ENCODE data around the gene MON1A. TPM values are rescaled to one million over a fixed set of nuclear protein-coding genes. Genes with fewer than 3 reads are reported as not detected.

The MON1A gene
- total and polyA plus RNA-seq, 2 experiments from 2014 or later: 6.4 to 12.1 TPM

DNA sequence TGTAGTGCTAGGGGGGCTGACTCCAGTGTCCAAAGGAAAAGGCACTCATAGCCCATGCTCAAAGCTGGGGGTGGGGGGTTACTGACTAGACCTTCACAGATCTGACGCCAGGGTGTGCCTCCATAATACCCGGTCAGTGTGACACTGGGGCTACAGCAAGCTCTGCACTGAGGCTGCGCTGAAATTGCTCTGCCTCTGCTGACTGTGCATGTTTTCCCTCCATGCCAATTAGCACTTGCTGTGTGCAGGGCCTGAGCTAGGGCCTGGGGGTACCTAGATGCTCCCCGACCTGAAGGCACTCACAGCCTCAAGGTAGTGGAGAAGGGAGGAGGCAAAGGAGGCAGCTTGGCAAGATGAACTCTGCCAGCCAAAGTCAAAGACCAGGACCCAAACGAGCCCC, 65.1 kb downstream of the MON1A start:
- Histone ChIP-seq H3K27ac (ENCODE audit: low read depth) (no peak overlapping the region), H3K9me2 (ENCODE audit: insufficient read depth) (no peaks in the 10 kb centered on the region), H2AFZ (no peak overlapping the region), H3K79me2 (replicated peaks; ENCODE audit: insufficient read depth) (peaks cover 57% of the 10 kb centered on the region), H3K36me3 (ENCODE audit: insufficient read depth) (peaks cover 4% of the 10 kb centered on the region; the same call in 1 of the 2 replicates), H3K4me3 (no peak overlapping the region), H3K27me3 (ENCODE audit: insufficient read depth) (no peaks in the 10 kb centered on the region), H4K20me1 (replicated peaks; ENCODE audit: insufficient read depth) (peaks cover 5% of the 10 kb centered on the region; the same call in 1 of the 2 replicates), H3K4me2 (no peak overlapping the region), H3F3A (replicated peaks; ENCODE audit: low read depth) (0 out of 2 replicates have a peak, but pooled peaks cover 6% of the 10 kb centered on the region), H3K4me1 (ENCODE audit: insufficient read depth) (peaks cover 42% of the 10 kb centered on the region)
- TF ChIP-seq JUNB (IDR thresholded peaks at IDR 0.05; ENCODE audit: unreplicated experiment): no peak
- no peak for TF ChIP-seq STAT1 (IDR thresholded peaks at IDR 0.05; ENCODE audit: unreplicated experiment)
- TF ChIP-seq ETS1 (IDR thresholded peaks at IDR 0.05): no peak
- no peak for TF ChIP-seq EZH2phosphoT487 (IDR thresholded peaks at IDR 0.05; ENCODE audit: unreplicated experiment)
- Mint-ChIP-seq H3K4me1 (peaks cover 47% of the 10 kb centered on the region), H3K36me3 (ENCODE audit: low read depth) (peaks cover 14% of the 10 kb centered on the region), H3K4me3 (no peak overlapping the region; the same call in 2 of the 3 replicates), H3K9me3 (no peaks in the 10 kb centered on the region), H3K27me3 (ENCODE audit: insufficient read depth, low read depth, poor library complexity) (peaks cover 12% of the 10 kb centered on the region), H3K27ac (no peak overlapping the region)
- ATAC-seq: no peak
- DNase-seq (ENCODE audit: low spot score): no peak

DNA sequence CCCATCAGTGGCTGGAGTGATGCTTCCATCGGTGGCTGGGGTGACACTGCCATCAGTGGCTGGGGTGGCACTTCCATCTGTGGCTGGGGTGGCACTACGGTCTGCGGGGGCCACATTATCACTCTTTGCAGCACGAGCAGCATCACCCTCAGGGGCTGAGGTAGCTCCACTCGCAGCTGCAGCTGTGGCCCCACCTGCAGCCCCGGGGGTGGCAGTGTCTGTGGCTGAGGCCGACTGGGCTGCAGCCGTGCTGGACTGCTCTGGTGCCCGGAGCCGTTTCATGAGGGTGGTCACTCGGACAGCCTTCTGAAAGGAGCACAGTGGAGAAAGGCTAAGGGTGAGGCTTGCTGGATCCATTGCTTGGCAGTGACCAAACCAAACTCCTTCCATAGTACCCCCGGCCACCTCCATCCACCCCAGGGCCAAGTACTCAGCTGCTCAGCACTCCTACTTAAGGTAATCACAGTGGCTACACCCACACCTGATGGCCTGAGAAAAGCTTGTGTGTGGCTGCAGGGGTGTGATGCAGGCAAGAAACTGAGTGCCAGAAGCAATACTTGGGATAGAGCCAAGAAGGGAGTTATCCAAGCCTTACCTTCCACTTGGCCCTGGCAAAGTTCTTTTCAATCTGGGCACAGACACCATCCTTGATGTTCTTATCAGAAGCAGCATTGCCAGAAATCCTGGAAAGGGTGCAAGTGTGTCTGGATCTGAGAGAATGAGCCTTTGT, 69.9 kb downstream of the MON1A start:
- Mint-ChIP-seq H3K4me3 (no peak overlapping the region), H3K36me3 (ENCODE audit: low read depth) (peaks cover 22% of the 10 kb centered on the region), H3K27me3 (ENCODE audit: insufficient read depth, low read depth, poor library complexity) (peaks cover 6% of the 10 kb centered on the region), H3K9me3 (no peaks in the 10 kb centered on the region), H3K4me1 (peaks cover 14% of the 10 kb centered on the region; the same call in 2 of the 3 replicates), H3K27ac (no peak overlapping the region)
- H4K20me1 ChIP-seq (replicated peaks; ENCODE audit: insufficient read depth): no peaks in the 10 kb centered on the region; the same call in 1 of the 2 replicates
- H3K36me3 ChIP-seq (ENCODE audit: insufficient read depth): 0 out of 2 replicates have a peak, but pooled peaks cover 4% of the 10 kb centered on the region
- peaks cover 11% of the 10 kb centered on the region; the same call in 1 of the 2 replicates for H3K4me1 ChIP-seq (ENCODE audit: insufficient read depth)
- no peak overlapping the region for H3K4me3 ChIP-seq
- DNase-seq (ENCODE audit: low spot score): no peak
- H3K27ac ChIP-seq (ENCODE audit: low read depth): no peak overlapping the region
- no peak overlapping the region for H3K4me2 ChIP-seq
- H3K79me2 ChIP-seq (replicated peaks; ENCODE audit: insufficient read depth): peaks cover 32% of the 10 kb centered on the region
- no peaks in the 10 kb centered on the region for H3K27me3 ChIP-seq (ENCODE audit: insufficient read depth)
- H2AFZ ChIP-seq: no peak overlapping the region
- ATAC-seq: no peak
- H3F3A ChIP-seq (replicated peaks; ENCODE audit: low read depth): peaks cover 7% of the 10 kb centered on the region; the same call in 1 of the 2 replicates
- no peaks in the 10 kb centered on the region for H3K9me2 ChIP-seq (ENCODE audit: insufficient read depth)
- TF ChIP-seq ZNF331 (CRISPR knock-in tag; IDR thresholded peaks at IDR 0.05; ENCODE audit: low read depth) (no peak), CTCF (conservative IDR thresholded peaks at IDR 0.05; ENCODE audit: low read depth in 2 of 2) (no peak), EZH2phosphoT487 (IDR thresholded peaks at IDR 0.05; ENCODE audit: unreplicated experiment) (no peak), STAT1 (IDR thresholded peaks at IDR 0.05; ENCODE audit: unreplicated experiment) (no peak), EZH2 (IDR thresholded peaks at IDR 0.05; ENCODE audit: low read depth, unreplicated experiment) (no peak), ETS1 (IDR thresholded peaks at IDR 0.05) (no peak), CREB1 (CRISPR knock-in tag; IDR thresholded peaks at IDR 0.05; ENCODE audit: low read depth) (no peak), POLR2AphosphoS5 (IDR thresholded peaks at IDR 0.05; ENCODE audit: low read depth) (no peak), NANOG (IDR thresholded peaks at IDR 0.05; ENCODE audit: borderline replicate concordance) (no peak), ZNF114 (CRISPR knock-in tag; IDR thresholded peaks at IDR 0.05) (no peak)
- TF ChIP-seq, protein P1, sequence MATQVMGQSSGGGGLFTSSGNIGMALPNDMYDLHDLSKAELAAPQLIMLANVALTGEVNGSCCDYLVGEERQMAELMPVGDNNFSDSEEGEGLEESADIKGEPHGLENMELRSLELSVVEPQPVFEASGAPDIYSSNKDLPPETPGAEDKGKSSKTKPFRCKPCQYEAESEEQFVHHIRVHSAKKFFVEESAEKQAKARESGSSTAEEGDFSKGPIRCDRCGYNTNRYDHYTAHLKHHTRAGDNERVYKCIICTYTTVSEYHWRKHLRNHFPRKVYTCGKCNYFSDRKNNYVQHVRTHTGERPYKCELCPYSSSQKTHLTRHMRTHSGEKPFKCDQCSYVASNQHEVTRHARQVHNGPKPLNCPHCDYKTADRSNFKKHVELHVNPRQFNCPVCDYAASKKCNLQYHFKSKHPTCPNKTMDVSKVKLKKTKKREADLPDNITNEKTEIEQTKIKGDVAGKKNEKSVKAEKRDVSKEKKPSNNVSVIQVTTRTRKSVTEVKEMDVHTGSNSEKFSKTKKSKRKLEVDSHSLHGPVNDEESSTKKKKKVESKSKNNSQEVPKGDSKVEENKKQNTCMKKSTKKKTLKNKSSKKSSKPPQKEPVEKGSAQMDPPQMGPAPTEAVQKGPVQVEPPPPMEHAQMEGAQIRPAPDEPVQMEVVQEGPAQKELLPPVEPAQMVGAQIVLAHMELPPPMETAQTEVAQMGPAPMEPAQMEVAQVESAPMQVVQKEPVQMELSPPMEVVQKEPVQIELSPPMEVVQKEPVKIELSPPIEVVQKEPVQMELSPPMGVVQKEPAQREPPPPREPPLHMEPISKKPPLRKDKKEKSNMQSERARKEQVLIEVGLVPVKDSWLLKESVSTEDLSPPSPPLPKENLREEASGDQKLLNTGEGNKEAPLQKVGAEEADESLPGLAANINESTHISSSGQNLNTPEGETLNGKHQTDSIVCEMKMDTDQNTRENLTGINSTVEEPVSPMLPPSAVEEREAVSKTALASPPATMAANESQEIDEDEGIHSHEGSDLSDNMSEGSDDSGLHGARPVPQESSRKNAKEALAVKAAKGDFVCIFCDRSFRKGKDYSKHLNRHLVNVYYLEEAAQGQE (IDR thresholded peaks at IDR 0.05; ENCODE audit: unreplicated experiment): no peak

Data from GM23338 (cell line).